HuH-7 (cell line): ENCODE data around the gene PIP4K2B.
"Not testable (repeated sequence)": the region's sequence is repeated elsewhere in the genome, so short reads cannot be mapped to it uniquely, and the experiment has no call there.

Experiments used
- DNase-seq: peaks from one replicate; pipeline ENCODE4 v3.0.0; 2011; ENCODE audit warnings: low spot score

Gene PIP4K2B

GRCh38 chr17:38799501-38800236 lies at the start of gene PIP4K2B:
PIP4K2B (minus strand) TSS chr17:38799556; CDS start chr17:38799424, 132 bp downstream.
- DNase-seq: peak; percentile 94

- no peak for DNase-seq
Observed at GRCh38 chr17:38848557-38848891, 49.2 kb upstream of the PIP4K2B start.

GRCh38 chr17:38844261-38844757 lies 45.0 kb upstream of the PIP4K2B start:
- no peak for DNase-seq

- no peak for DNase-seq
Observed at GRCh38 chr17:38825762-38826247, 26.4 kb upstream of the PIP4K2B start.

- peak; percentile 77 for DNase-seq
Observed at GRCh38 chr17:38824899-38825761, 25.8 kb upstream of the PIP4K2B start, which contains the start of gene CWC25. CWC25 (minus strand) TSS chr17:38825321; CDS start chr17:38825183, 138 bp downstream.

- DNase-seq: no peak
Observed at GRCh38 chr17:38815576-38816193, 16.3 kb upstream of the PIP4K2B start.

GRCh38 chr17:38809828-38810227 lies 10.5 kb upstream of the PIP4K2B start:
- DNase-seq: no peak

GRCh38 chr17:38800237-38800760 lies 943 bp upstream of the PIP4K2B start:
- DNase-seq: no peak

GRCh38 chr17:38798614-38799500 lies 499 bp downstream of the PIP4K2B start:
- DNase-seq: peak; percentile 31

- DNase-seq: no peak
Observed at GRCh38 chr17:38797828-38798227, 1.5 kb downstream of the PIP4K2B start.

- DNase-seq: no peak
Observed at GRCh38 chr17:38797158-38797490, 2.2 kb downstream of the PIP4K2B start.

GRCh38 chr17:38796451-38797157 lies 2.8 kb downstream of the PIP4K2B start:
- no peak for DNase-seq

GRCh38 chr17:38794221-38794620 lies 5.1 kb downstream of the PIP4K2B start:
- no peak for DNase-seq

- no peak for DNase-seq
Observed at GRCh38 chr17:38791162-38791561, 8.2 kb downstream of the PIP4K2B start.

- not testable (repeated sequence) for DNase-seq
Observed at GRCh38 chr17:38790148-38790707, 9.1 kb downstream of the PIP4K2B start.

- no peak for DNase-seq
Observed at GRCh38 chr17:38789185-38789584, 10.2 kb downstream of the PIP4K2B start.

- not testable (repeated sequence) for DNase-seq
Observed at GRCh38 chr17:38787999-38788398, 11.4 kb downstream of the PIP4K2B start.

GRCh38 chr17:38786372-38786771 lies 13.0 kb downstream of the PIP4K2B start:
- DNase-seq: no peak

GRCh38 chr17:38783227-38783626 lies 16.1 kb downstream of the PIP4K2B start:
- no peak for DNase-seq
